Loucy (cell line): ENCODE data around the gene ASCL2.

ENCODE experiments used
- H2AFZ ChIP-seq: fragments of 200-600 bp; sonication (generic); 2 replicates; pipeline ENCODE4 v1.6.0; 2016; ENCODE audit warnings: antibody characterized with exemption, mild to moderate bottlenecking, low read length, moderate library complexity
- H3F3A ChIP-seq: fragments of 200-600 bp; 2 replicates; pipeline ENCODE4 v1.6.0; 2016; ENCODE audit warnings: antibody characterized with exemption, low read depth, mild to moderate bottlenecking
- H3K27me3 ChIP-seq: fragments of 200-600 bp; sonication (generic); 2 replicates; pipeline ENCODE4 v1.6.1; 2014; ENCODE audit warnings: low read length, mild to moderate bottlenecking; ENCODE audit not compliant: insufficient read depth, poor library complexity, severe bottlenecking
- H3K36me3 ChIP-seq: fragments of 200-600 bp; sonication (generic); 2 replicates; pipeline ENCODE4 v1.6.1; 2016; ENCODE audit warnings: low read length; ENCODE audit not compliant: insufficient read depth
- H3K4me1 ChIP-seq: fragments of 200-600 bp; sonication (generic); 2 replicates; pipeline ENCODE4 v1.5.1; 2014; ENCODE audit warnings: low read length, mild to moderate bottlenecking; ENCODE audit not compliant: insufficient read depth, poor library complexity, severe bottlenecking
- H3K4me2 ChIP-seq: fragments of 200-600 bp; sonication (generic); 2 replicates; pipeline ENCODE4 v1.6.0; 2014; ENCODE audit warnings: antibody characterized with exemption, low read length, low read depth, mild to moderate bottlenecking; ENCODE audit not compliant: poor library complexity, severe bottlenecking
- H3K4me3 ChIP-seq: fragments of 200-600 bp; sonication (generic); 2 replicates; pipeline ENCODE4 v1.5.1; 2014; ENCODE audit warnings: low read length, mild to moderate bottlenecking, mixed read lengths; ENCODE audit not compliant: poor library complexity, severe bottlenecking
- H3K79me2 ChIP-seq: fragments of 200-600 bp; sonication (generic); 2 replicates; pipeline ENCODE4 v1.6.1; 2014; ENCODE audit warnings: low read length; ENCODE audit not compliant: insufficient read depth
- H3K9ac ChIP-seq: fragments of 200-600 bp; sonication (generic); 2 replicates; pipeline ENCODE4 v1.6.0; 2014; ENCODE audit warnings: mild to moderate bottlenecking, low read depth, low read length, moderate library complexity; ENCODE audit not compliant: poor library complexity, severe bottlenecking
- H3K9me2 ChIP-seq: fragments of 200-600 bp; sonication (generic); replicated peaks from 2 replicates; pipeline ENCODE4 v1.6.1; 2016; ENCODE audit warnings: low read depth, low read length, mixed read lengths
- H3K9me3 ChIP-seq: fragments of 200-600 bp; sonication (generic); 2 replicates; pipeline ENCODE4 v1.6.1; 2014; ENCODE audit warnings: mild to moderate bottlenecking, antibody characterized with exemption, low read length, low read depth; ENCODE audit not compliant: insufficient read depth
- H4K20me1 ChIP-seq: fragments of 200-600 bp; sonication (generic); 2 replicates; pipeline ENCODE4 v1.6.0; 2014; ENCODE audit warnings: antibody characterized with exemption, low read length, mild to moderate bottlenecking; ENCODE audit not compliant: insufficient read depth, poor library complexity, severe bottlenecking
- EZH2phosphoT487 ChIP-seq: fragments of 200-600 bp; IDR thresholded peaks from 2 replicates; pipeline ENCODE4 v1.6.1; 2018; ENCODE audit warnings: antibody characterized with exemption, mild to moderate bottlenecking, moderate library complexity, borderline replicate concordance
- TF ChIP-seq, protein P1 (sequence below): fragments of 200-600 bp; sonication (generic); conservative IDR thresholded peaks from 2 replicates; pipeline ENCODE4 v1.5.1; 2014; ENCODE audit warnings: mild to moderate bottlenecking, antibody characterized with exemption, low read length

ASCL2 gene

DNA sequence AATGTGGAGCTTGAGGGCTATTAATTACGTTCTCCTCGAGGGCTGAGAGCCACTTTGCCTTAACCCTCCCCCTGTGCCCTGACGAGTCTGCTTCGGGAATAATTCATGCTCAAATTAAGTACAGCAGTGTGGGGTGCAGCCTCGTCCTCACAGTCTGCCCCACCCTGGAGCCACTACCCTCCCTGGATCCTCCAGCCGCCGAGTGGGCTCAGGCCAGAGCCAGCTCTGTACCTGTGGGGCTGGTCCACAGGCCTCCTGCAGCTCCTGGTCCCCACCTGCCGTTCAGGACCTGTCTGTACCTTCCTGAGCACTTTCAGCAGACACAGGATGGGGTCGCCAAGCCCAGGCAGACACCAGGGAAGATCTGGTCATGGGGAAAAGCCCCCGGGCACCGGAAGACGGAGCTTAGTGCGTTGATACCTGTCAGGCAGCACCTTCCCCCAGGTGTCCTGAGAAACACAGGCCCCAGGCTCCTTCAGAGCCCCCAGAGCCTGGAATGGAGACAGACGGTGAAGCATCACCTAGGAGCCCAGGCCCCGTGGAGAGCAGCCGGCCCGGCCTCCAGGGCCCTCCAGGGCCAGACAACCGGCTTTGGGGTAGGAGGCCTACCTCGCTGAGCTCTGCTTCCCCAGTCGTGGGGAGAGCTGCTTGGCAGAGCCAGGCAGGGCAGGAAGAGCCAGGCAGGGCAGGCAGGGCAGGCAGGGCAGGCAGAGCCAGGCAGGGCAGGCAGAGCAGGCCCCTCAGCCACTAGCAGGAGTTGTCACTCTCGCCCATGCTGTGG is 41.2 kb upstream of the ASCL2 start:
- Histone ChIP-seq H3K4me1 (peaks cover 20% of the 10 kb centered on the region), H3K4me2 (no peak overlapping the region), H3F3A (peaks cover under 1% of the 10 kb centered on the region; the same call in 1 of the 2 replicates), H3K4me3 (no peak overlapping the region), H3K36me3 (no peaks in the 10 kb centered on the region), H2AFZ (no peak overlapping the region), H3K9ac (no peak overlapping the region), H3K79me2 (peaks cover 13% of the 10 kb centered on the region), H3K9me3 (no peaks in the 10 kb centered on the region), H3K27me3 (no peaks in the 10 kb centered on the region), H4K20me1 (peaks cover 6% of the 10 kb centered on the region), H3K9me2 (no peaks in the 10 kb centered on the region)
- TF ChIP-seq, protein P1, sequence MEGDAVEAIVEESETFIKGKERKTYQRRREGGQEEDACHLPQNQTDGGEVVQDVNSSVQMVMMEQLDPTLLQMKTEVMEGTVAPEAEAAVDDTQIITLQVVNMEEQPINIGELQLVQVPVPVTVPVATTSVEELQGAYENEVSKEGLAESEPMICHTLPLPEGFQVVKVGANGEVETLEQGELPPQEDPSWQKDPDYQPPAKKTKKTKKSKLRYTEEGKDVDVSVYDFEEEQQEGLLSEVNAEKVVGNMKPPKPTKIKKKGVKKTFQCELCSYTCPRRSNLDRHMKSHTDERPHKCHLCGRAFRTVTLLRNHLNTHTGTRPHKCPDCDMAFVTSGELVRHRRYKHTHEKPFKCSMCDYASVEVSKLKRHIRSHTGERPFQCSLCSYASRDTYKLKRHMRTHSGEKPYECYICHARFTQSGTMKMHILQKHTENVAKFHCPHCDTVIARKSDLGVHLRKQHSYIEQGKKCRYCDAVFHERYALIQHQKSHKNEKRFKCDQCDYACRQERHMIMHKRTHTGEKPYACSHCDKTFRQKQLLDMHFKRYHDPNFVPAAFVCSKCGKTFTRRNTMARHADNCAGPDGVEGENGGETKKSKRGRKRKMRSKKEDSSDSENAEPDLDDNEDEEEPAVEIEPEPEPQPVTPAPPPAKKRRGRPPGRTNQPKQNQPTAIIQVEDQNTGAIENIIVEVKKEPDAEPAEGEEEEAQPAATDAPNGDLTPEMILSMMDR, result no peak
- no peak for TF ChIP-seq EZH2phosphoT487

DNA sequence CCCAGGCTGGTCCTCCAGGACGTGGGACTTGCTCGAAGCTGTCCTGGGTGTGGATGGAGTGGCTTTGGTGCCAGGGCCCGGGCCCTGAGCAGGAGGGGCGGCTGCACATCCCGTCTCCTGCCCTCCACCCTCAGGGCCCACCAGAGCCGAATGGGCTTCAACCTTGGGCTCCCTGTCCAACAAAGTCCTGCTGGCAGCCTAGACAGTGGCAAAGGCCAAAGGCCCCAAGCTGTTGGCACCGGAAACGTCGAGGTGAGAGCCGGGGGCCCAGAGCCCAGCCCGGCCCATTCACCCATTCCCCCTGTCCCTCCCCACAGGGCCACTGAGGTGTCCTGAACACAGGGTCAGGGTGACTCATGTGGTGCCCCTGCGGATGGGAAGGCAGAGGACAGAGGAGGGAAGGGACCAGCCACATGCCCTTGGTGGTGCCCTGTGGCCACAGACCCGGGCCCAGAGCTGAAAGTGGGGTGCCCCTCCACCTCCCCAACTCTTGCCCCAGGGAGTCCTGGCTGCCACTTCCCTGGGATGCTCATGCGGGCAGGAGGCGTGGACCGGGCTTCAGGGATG is 40.5 kb upstream of the ASCL2 start:
- Histone ChIP-seq H3K9ac (no peak overlapping the region), H3F3A (peaks cover 4% of the 10 kb centered on the region), H3K27me3 (no peaks in the 10 kb centered on the region), H3K4me2 (no peak overlapping the region), H3K9me3 (no peaks in the 10 kb centered on the region), H3K36me3 (no peaks in the 10 kb centered on the region), H3K4me3 (no peak overlapping the region), H2AFZ (no peak overlapping the region), H3K9me2 (no peaks in the 10 kb centered on the region), H4K20me1 (peaks cover 6% of the 10 kb centered on the region), H3K4me1 (peaks cover 26% of the 10 kb centered on the region), H3K79me2 (peaks cover 15% of the 10 kb centered on the region)
- TF ChIP-seq EZH2phosphoT487, result no peak
- TF ChIP-seq, protein P1, result no peak

DNA sequence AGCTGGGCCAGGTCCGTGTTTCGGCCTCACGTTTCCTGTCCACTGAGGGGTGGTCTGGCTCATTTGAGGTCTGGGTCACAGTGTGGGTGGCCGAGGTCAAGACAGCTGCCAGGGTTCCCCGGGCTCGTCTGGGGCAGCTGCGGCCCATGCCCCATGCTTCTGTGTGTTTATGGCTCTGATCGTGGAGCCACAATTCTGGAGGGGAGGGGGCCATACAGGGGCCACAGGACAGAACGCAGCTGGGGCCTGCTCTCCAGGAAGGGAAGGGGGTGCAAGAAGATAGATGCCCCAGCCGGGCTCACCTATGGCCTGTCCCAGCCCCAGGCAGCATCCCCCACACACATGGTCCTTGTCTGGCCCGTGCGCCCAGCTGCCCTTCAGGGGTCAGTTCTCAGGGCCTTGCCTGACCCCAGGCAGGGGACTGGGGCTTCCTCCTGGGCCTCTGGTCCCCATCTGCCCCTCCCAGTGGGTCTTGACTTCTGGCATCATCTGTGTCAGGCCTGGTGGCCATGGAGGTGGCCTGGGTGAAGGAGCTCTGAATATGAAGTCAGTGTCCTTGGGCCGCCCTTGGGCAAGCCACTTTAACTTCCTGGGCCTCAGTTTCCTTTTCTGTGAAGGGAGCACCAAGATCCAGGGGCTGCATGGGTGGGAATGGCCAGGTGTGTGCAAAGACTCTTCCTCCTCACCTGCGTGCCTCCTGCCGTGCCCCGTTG is 39.8 kb upstream of the ASCL2 start:
- Histone ChIP-seq H3K9me3 (no peaks in the 10 kb centered on the region), H3K79me2 (peaks cover 22% of the 10 kb centered on the region), H3K9me2 (no peaks in the 10 kb centered on the region), H3K4me3 (no peak overlapping the region), H4K20me1 (peaks cover 6% of the 10 kb centered on the region), H3K4me2 (no peak overlapping the region), H3K36me3 (no peaks in the 10 kb centered on the region), H3K9ac (no peak overlapping the region), H2AFZ (no peak overlapping the region), H3K4me1 (peaks cover 29% of the 10 kb centered on the region), H3F3A (peaks cover 4% of the 10 kb centered on the region), H3K27me3 (no peaks in the 10 kb centered on the region)
- TF ChIP-seq, protein P1, result no peak
- TF ChIP-seq EZH2phosphoT487, result no peak
